Measurements from ENCODE around the gene RBMS2. TPM values are rescaled to one million over a fixed set of nuclear protein-coding genes. Genes with fewer than 3 reads are reported as not detected.
"Not testable (repeated sequence)": the region's sequence is repeated elsewhere in the genome, so short reads cannot be mapped to it uniquely, and the experiment has no call there.

The RBMS2 gene
- total and polyA plus RNA-seq, 7 experiments from 2014 or later, result 0.81 to 12.8 (median 5.1) TPM

- H3K4me3 ChIP-seq (ENCODE audit: low read length); H3K36me3 ChIP-seq (ENCODE audit: control insufficient read depth in 2 of 3, insufficient read depth in 3 of 3, low read length in 3 of 3); H3K9me3 ChIP-seq (ENCODE audit: control insufficient read depth in 2 of 3, low read length in 3 of 3); H3K27me3 ChIP-seq (ENCODE audit: control insufficient read depth in 2 of 2, insufficient read depth in 2 of 2, low read length in 2 of 2); H3K4me3 Mint-ChIP-seq; CTCF ChIA-PET; H3K36me3 Mint-ChIP-seq; POLR2A ChIA-PET; H3K27me3 Mint-ChIP-seq; H3K27ac ChIP-seq (ENCODE audit: low read depth, low read length); H3K4me1 ChIP-seq (ENCODE audit: control insufficient read depth in 2 of 2, insufficient read depth in 2 of 2, low read length in 2 of 2); H3K9me3 Mint-ChIP-seq; H3K4me1 Mint-ChIP-seq; H3K27ac Mint-ChIP-seq; DNase-seq; ATAC-seq: not testable (repeated sequence)
- intact Hi-C loops (cut with micrococcal nuclease), result loop anchor here in 1 of 2 donors (5.0 kb wide), 1 partner anchor 93 kb away; no protein-coding TSS in a partner anchor
These were observed 22.2 kb upstream of the RBMS2 start for GRCh38 chr12:56499452-56499851.

DNA sequence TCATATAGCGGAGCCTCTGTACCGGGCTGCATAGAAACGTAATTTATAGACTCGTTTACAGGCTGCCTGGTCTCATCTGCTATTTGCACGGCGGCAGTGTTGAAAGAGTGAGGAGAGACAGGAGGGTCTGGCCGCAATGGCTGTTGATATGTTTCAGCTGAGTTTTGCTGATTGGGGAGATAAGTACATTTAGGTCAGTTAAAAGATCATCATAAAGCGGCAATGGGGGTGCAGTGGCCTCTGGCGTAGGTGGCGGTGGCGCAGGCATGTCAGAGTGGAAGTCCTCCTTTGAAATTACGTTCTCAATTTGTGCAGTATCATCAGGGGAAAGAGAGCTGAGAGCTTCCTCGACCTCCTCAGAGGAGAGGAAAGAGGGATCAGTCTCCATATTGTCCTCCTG lies 21.7 kb upstream of the RBMS2 start:
- H3K4me3 Mint-ChIP-seq; H3K27me3 Mint-ChIP-seq; H3K4me1 ChIP-seq (ENCODE audit: control insufficient read depth in 2 of 2, insufficient read depth in 2 of 2, low read length in 2 of 2); H3K36me3 ChIP-seq (ENCODE audit: control insufficient read depth in 2 of 3, insufficient read depth in 3 of 3, low read length in 3 of 3); H3K4me3 ChIP-seq (ENCODE audit: low read length); ATAC-seq; H3K9me3 ChIP-seq (ENCODE audit: control insufficient read depth in 2 of 3, low read length in 3 of 3); CTCF ChIA-PET; H3K27me3 ChIP-seq (ENCODE audit: control insufficient read depth in 2 of 2, insufficient read depth in 2 of 2, low read length in 2 of 2); H3K27ac Mint-ChIP-seq; H3K4me1 Mint-ChIP-seq; DNase-seq; H3K27ac ChIP-seq (ENCODE audit: low read depth, low read length); H3K9me3 Mint-ChIP-seq; H3K36me3 Mint-ChIP-seq; POLR2A ChIA-PET: not testable (repeated sequence)
- intact Hi-C loops (cut with micrococcal nuclease), result loop anchor here in 1 of 2 donors (5.0 kb wide), 1 partner anchor 92 kb away; no protein-coding TSS in a partner anchor

GRCh38 chr12:56510786-56511185 lies 10.8 kb upstream of the RBMS2 start:
- H3K36me3 Mint-ChIP-seq, result no peaks in the 10 kb centered on the region
- peaks cover 0 to 1% (median 0%) of the 10 kb centered on the region in 11 donors for H3K9me3 Mint-ChIP-seq
- H3K4me3 Mint-ChIP-seq, result no peak overlapping the region
- intact Hi-C loops (cut with micrococcal nuclease), result no loop called here
- H3K4me1 Mint-ChIP-seq, result peaks cover 0 to 7% (median 3%) of the 10 kb centered on the region in 7 donors
- no peak for DNase-seq
- Histone ChIP-seq H3K9me3 (ENCODE audit: control insufficient read depth in 2 of 3, low read length in 3 of 3) (no peaks in the 10 kb centered on the region), H3K27me3 (ENCODE audit: control insufficient read depth in 2 of 2, insufficient read depth in 2 of 2, low read length in 2 of 2) (no peaks in the 10 kb centered on the region), H3K36me3 (ENCODE audit: control insufficient read depth in 2 of 3, insufficient read depth in 3 of 3, low read length in 3 of 3) (no peaks in the 10 kb centered on the region), H3K4me1 (ENCODE audit: control insufficient read depth in 2 of 2, insufficient read depth in 2 of 2, low read length in 2 of 2) (no peaks in the 10 kb centered on the region), H3K27ac (ENCODE audit: low read depth, low read length) (no peak overlapping the region), H3K4me3 (ENCODE audit: low read length) (no peak overlapping the region)
- ChIA-PET POLR2A (no interaction called here), CTCF (interaction anchor here (1.1 to 6.7 kb wide), 3 partner anchors 11 to 601 kb away, joined by 3 to 46 read pairs (median 9); partner anchors contain the start of gene RBMS2)
- H3K27me3 Mint-ChIP-seq, result peaks cover 0 to 19% (median 7%) of the 10 kb centered on the region in 5 donors
- no peak for ATAC-seq
- no peak overlapping the region for H3K27ac Mint-ChIP-seq

DNA sequence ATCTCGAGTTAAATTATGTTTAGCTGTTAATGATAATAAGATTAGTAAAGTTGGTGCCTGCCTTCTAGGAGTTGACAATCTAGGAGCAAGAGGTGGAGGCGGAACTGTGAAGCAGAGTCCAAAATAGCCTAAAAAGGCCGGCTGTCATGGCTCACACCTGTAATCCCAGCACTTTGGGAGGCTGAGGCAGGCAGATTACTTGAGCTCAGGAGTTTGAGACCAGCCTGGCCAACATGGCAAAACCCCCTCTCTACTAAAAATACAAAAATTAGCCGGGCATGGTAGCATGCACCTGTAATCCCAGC lies 7.7 kb upstream of the RBMS2 start:
- H3K9me3 ChIP-seq (ENCODE audit: control insufficient read depth in 2 of 3, low read length in 3 of 3); H3K4me1 ChIP-seq (ENCODE audit: control insufficient read depth in 2 of 2, insufficient read depth in 2 of 2, low read length in 2 of 2); H3K4me3 ChIP-seq (ENCODE audit: low read length); ATAC-seq; H3K9me3 Mint-ChIP-seq; intact Hi-C loops (cut with micrococcal nuclease); DNase-seq; H3K4me3 Mint-ChIP-seq; H3K36me3 ChIP-seq (ENCODE audit: control insufficient read depth in 2 of 3, insufficient read depth in 3 of 3, low read length in 3 of 3); H3K27me3 ChIP-seq (ENCODE audit: control insufficient read depth in 2 of 2, insufficient read depth in 2 of 2, low read length in 2 of 2); H3K27ac Mint-ChIP-seq; H3K27ac ChIP-seq (ENCODE audit: low read depth, low read length); H3K36me3 Mint-ChIP-seq: not testable (repeated sequence)
- ChIA-PET CTCF (interaction anchor here (0.6 to 6.7 kb wide), 18 partner anchors 8 to 123 kb away, joined by 3 to 46 read pairs (median 6); partner anchors contain the start of gene RBMS2), POLR2A (interaction anchor here (0.5 to 1.2 kb wide), 5 partner anchors 28 to 80 kb away, joined by 3 read pairs; no protein-coding TSS in a partner anchor)
- Mint-ChIP-seq H3K4me1 (peaks cover 2 to 12% (median 8%) of the 10 kb centered on the region in 7 donors), H3K27me3 (peaks cover 0 to 21% (median 7%) of the 10 kb centered on the region in 5 donors)

DNA sequence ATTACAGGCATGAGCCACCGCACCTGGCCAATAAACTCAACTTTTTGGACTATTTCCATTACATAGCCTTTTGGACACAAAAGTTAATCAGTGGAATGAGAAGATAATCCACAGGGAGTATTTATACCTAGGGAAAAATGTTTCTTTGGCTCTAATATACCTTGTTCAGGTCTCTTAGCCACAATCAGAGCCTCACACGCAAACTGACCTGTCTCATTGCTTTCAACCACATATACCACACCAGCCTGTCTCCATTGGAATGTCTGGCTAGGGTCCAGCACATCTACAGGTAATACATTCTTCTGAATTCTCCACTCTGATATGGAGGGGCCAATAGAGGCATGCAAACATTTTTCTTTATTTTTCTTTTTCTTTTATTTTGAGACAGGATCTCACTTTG lies 3.8 kb upstream of the RBMS2 start:
- Histone ChIP-seq H3K36me3 (ENCODE audit: control insufficient read depth in 2 of 3, insufficient read depth in 3 of 3, low read length in 3 of 3) (no peaks in the 10 kb centered on the region), H3K4me1 (ENCODE audit: control insufficient read depth in 2 of 2, insufficient read depth in 2 of 2, low read length in 2 of 2) (peaks cover 6 to 23% of the 10 kb centered on the region in 2 donors), H3K4me3 (ENCODE audit: low read length) (no peak overlapping the region), H3K27ac (ENCODE audit: low read depth, low read length) (no peak overlapping the region), H3K9me3 (ENCODE audit: control insufficient read depth in 2 of 3, low read length in 3 of 3) (no peaks in the 10 kb centered on the region), H3K27me3 (ENCODE audit: control insufficient read depth in 2 of 2, insufficient read depth in 2 of 2, low read length in 2 of 2) (no peaks in the 10 kb centered on the region)
- H3K4me1 Mint-ChIP-seq, result peaks cover 22 to 39% (median 35%) of the 10 kb centered on the region in 7 donors
- no peak overlapping the region for H3K27ac Mint-ChIP-seq
- no peak for ATAC-seq
- no peak for DNase-seq
- no peaks in the 10 kb centered on the region for H3K9me3 Mint-ChIP-seq
- H3K27me3 Mint-ChIP-seq, result peaks cover 0 to 8% (median 0%) of the 10 kb centered on the region in 5 donors
- H3K36me3 Mint-ChIP-seq, result no peaks in the 10 kb centered on the region
- POLR2A ChIA-PET, result no interaction called here
- CTCF ChIA-PET, result no interaction called here
- intact Hi-C loops (cut with micrococcal nuclease), result no loop called here
- H3K4me3 Mint-ChIP-seq, result no peak overlapping the region

GRCh38 chr12:56518570-56518969 lies 3.0 kb upstream of the RBMS2 start:
- no peaks in the 10 kb centered on the region for H3K9me3 ChIP-seq (ENCODE audit: control insufficient read depth in 2 of 3, low read length in 3 of 3)
- no peak for ATAC-seq
- ChIA-PET CTCF (no interaction called here), POLR2A (interaction anchor here (0.7 kb wide), 1 partner anchor 129 kb away, joined by 3 read pairs; no protein-coding TSS in a partner anchor)
- H3K4me3 ChIP-seq (ENCODE audit: low read length), result no peak overlapping the region
- H3K4me1 Mint-ChIP-seq, result peaks cover 25 to 42% (median 38%) of the 10 kb centered on the region in 7 donors
- H3K4me1 ChIP-seq (ENCODE audit: control insufficient read depth in 2 of 2, insufficient read depth in 2 of 2, low read length in 2 of 2), result peaks cover 6 to 23% of the 10 kb centered on the region in 2 donors
- H3K36me3 Mint-ChIP-seq, result no peaks in the 10 kb centered on the region
- no peak for DNase-seq
- H3K27ac ChIP-seq (ENCODE audit: low read depth, low read length), result no peak overlapping the region
- intact Hi-C loops (cut with micrococcal nuclease), result no loop called here
- H3K27me3 ChIP-seq (ENCODE audit: control insufficient read depth in 2 of 2, insufficient read depth in 2 of 2, low read length in 2 of 2), result no peaks in the 10 kb centered on the region
- H3K27ac Mint-ChIP-seq, result no peak overlapping the region
- peak overlapping the region in 1 of 10 donors; percentile 16 for H3K4me3 Mint-ChIP-seq
- H3K36me3 ChIP-seq (ENCODE audit: control insufficient read depth in 2 of 3, insufficient read depth in 3 of 3, low read length in 3 of 3), result no peaks in the 10 kb centered on the region
- H3K27me3 Mint-ChIP-seq, result peaks cover 0 to 7% (median 0%) of the 10 kb centered on the region in 5 donors
- no peaks in the 10 kb centered on the region for H3K9me3 Mint-ChIP-seq

DNA sequence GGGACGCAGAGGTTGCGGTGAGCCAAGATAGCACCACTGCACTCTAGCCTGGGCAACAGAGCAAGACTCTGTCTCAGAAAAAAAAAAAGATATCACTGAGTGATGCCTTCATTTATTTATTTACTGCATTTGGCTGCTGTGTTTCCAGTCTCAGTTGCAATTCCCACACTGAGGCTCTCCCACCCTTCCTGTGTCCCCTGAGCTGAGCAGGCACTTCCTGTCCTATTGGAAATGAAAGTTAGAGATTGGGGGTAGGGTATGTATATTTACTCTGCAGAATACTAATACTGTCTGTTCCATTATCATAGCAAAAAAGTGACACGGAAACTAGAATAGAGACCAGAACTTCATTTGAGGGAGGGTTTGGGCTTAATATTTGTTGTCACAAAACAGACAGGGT lies 1.6 kb upstream of the RBMS2 start:
- Histone ChIP-seq H3K27ac (ENCODE audit: low read depth, low read length) (no peak overlapping the region), H3K4me3 (ENCODE audit: low read length) (no peak overlapping the region), H3K27me3 (ENCODE audit: control insufficient read depth in 2 of 2, insufficient read depth in 2 of 2, low read length in 2 of 2) (no peaks in the 10 kb centered on the region), H3K36me3 (ENCODE audit: control insufficient read depth in 2 of 3, insufficient read depth in 3 of 3, low read length in 3 of 3) (no peaks in the 10 kb centered on the region), H3K9me3 (ENCODE audit: control insufficient read depth in 2 of 3, low read length in 3 of 3) (no peaks in the 10 kb centered on the region), H3K4me1 (ENCODE audit: control insufficient read depth in 2 of 2, insufficient read depth in 2 of 2, low read length in 2 of 2) (peaks cover 6 to 23% of the 10 kb centered on the region in 2 donors)
- ATAC-seq, result no peak
- H3K4me1 Mint-ChIP-seq, result peaks cover 20 to 40% (median 37%) of the 10 kb centered on the region in 7 donors
- CTCF ChIA-PET, result interaction anchor here (0.7 kb wide), 1 partner anchor 51 kb away, joined by 6 read pairs; no protein-coding TSS in a partner anchor
- H3K36me3 Mint-ChIP-seq, result no peaks in the 10 kb centered on the region
- peaks cover 0 to 4% (median 0%) of the 10 kb centered on the region in 5 donors for H3K27me3 Mint-ChIP-seq
- H3K9me3 Mint-ChIP-seq, result no peaks in the 10 kb centered on the region
- intact Hi-C loops (cut with micrococcal nuclease), result loop anchor here (2.0 kb wide), 2 partner anchors 111 to 237 kb away; partner anchors contain the start of gene BAZ2A (in 1 of the 2)
- H3K4me3 Mint-ChIP-seq, result peak overlapping the region in 4 of 10 donors; percentile 36 to 91 (median 82)
- H3K27ac Mint-ChIP-seq, result peak overlapping the region in 1 of 9 donors; percentile 90
- POLR2A ChIA-PET, result no interaction called here
- no peak for DNase-seq
